ENCODE measurements around the gene AP2A2. TPM values are rescaled to one million over a fixed set of nuclear protein-coding genes. Genes with fewer than 3 reads are reported as not detected.
A peak's percentile ranks its signal among the peaks of the same experiment; 100 is the strongest.

AP2A2 gene
- total RNA-seq, 2 donors from 2014 or later, result 61.6 to 68.8 TPM

DNA sequence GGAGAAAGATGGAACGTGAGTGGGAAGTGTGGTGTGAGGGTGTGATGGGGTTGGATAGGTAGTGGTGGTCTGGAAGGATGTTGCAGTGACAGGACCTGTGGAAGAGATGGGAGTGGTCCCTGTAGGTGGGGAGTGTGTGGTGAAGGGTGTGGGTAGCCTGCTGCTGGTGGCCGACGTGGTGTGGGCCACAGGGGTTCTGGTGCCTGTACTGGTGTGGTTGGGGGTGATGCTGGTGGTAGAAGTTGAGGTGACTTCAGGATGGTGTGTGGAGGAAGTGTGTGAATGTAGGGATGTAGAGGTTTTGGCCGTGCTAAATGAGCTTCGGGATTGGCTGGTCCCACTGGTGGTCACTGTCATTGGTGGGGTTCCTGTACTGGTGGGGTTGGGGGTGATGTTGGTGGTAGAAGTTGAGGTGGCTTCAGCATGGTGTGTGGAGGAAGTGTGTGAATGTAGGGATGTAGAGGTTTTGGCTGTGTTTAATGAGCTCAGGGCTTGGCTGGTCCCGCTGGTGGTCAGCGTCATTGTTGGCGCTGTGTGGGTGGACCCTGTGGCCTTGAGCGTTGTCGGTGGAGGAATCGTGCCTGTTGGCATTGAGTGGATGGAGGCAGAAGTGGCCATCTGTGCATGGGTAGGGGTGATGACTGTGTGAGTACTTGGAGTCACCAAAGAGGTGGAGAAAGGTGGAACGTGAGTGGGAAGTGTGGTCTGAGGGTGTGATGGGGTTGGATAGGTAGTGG, 91.8 kb downstream of the AP2A2 start:
- peak in 1 of 2 donors; percentile 21 for DNase-seq
- peak; percentile 19 for ATAC-seq
- intact Hi-C loops (cut with DNase I, micrococcal nuclease), result no loop called here

DNA sequence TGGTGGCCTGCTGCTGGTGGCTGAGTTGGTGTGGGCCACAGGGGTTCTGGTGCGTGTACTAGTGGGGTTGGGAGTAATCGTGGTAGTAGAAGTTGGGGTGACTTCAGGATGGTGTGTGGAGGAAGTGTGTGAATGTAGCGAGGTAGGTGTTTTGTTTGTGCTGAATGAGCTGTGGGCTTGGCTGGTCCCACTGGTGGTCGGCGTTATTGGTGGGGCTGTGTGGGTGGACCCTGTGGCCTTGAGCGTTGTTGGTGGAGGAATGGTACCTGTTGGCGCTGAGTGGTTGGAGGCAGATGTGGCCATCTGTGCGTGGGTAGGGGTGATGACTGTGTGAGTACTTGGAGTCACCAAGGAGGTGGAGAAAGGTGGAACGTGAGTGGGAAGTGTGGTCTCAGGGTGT, 92.4 kb downstream of the AP2A2 start:
- no peak for DNase-seq
- intact Hi-C loops (cut with DNase I, micrococcal nuclease), result no loop called here
- no peak for ATAC-seq

DNA sequence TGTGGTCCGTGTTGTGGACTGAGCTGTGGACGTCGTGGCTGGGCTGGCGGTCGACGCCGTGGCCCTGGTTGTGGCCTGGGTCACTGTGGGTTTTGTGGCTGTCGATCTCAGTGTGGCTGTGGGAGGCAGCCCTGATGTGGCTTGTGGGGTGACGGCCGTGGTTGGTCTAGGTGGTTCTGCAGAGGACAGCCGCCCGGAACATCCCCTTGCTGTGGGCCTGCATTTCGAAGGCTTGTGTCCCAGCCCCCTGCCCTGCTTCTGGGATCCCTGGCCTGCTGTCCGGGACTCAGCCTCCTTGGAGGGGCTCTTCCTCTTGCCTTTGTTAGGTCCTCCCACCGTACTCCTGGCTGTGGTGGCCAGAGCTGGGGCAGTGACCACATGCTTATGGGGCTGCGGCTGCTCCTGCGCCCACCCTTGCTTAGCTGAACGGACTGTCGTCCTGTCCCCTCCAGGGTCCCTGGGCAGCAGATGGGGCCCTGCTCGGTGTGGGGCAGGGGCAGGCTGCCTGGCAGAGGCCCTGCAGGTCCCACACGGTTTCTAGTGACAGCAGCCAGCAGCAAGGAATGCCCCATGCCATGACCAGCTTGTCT, 93.7 kb downstream of the AP2A2 start:
- DNase-seq, result no peak
- ATAC-seq, result no peak
- intact Hi-C loops (cut with DNase I, micrococcal nuclease), result no loop called here

DNA sequence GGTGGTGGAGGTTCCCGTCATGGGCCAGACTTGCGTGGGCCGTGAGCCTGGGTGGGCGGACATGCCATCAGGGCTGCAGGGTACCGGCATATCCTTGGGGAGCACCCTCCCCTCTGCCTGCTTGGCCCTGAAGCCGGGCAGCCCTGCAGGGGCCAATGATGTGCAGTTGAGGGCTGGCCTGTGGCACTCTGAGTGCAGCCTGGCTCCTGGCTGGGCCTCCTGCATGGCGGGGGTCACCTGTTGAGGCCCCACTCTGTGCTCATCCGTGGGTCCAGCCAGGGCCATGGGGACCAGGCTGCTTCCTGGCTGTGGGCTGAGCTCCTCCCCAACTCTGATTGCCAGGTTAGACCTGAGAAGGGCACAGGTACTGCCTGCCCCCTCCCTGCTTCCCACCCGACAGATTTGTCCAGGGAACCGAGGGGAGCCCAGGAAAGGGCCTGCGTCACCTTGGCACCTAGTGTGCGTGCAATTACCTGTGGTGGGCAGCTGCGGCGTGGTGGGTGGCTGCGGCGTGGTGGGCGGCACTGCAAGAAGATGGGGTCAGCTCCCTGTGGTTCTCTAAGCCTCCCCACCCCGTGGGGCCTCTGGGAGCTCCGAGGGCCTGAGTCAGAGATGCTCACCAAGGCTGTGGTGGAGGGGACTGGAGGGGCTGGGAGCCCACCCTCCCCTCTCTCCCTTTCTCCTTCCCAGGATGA, 94.7 kb downstream of the AP2A2 start:
- ATAC-seq (no peak), DNase-seq (no peak)
- intact Hi-C loops (cut with DNase I, micrococcal nuclease), result no loop called here

DNA sequence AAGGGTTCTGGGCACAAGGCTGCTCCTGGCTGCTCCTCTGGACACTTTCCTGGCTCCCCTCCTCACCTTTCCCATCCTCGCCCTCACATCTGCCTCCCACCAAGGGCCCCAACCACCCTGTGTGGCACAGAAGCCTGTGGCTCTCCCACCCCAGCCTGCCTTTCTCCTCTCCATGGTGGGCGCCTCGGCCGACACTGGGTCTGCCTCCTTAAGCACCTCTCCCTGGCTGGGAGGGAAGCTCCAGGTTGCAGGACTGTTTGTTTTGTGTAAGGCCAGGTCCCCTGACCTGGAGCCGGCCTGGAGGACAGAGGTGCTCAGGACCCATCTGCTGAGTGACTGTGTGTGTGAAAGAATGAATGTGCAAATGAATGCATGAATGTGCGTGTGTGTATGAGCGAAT, 96.7 kb downstream of the AP2A2 start:
- DNase-seq (no peak), ATAC-seq (no peak)
- intact Hi-C loops (cut with DNase I, micrococcal nuclease), result no loop called here

DNA sequence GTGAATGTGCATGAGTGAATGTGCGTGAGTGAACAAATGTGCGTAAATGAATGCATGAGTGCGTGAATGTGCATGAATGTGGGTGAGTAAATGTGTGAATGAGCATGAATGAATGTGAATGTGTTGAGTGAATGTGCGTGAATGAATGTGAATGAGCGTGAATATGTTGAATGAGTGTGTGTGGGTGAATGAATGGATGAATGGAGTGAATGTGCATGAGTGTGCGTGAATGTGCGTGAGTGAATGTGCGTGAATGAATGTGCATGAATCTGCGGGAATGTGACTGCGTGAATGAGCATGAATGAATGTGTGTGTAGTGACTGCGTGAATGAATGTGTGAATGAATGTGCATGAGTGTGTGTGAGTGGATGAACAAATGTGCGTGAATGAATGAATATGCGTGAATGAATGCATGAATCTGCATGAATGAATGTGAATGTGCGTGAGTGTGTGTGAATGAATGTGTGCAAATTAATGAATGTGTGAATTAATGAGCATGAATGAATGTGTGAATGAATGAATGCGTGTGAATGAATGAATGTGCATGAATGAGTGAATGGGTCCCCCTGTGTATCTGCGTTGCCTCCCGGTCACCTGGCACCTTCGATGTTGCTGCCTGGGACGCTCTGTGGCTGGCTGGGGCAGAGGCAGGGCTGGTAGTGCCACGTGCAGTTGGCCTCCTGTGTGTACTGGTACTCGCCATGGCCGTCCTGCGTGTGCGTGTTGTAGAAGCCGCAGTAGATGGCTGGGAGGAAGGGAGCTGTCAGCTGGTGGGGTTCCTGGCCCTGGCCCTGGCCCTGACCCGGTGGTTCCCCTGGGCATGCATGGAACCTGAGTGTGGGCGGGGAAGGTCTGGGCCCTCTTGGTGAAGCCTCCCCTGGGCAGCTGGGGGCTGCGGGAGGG, 97.5 kb downstream of the AP2A2 start:
- DNase-seq (no peak), ATAC-seq (no peak)
- intact Hi-C loops (cut with DNase I, micrococcal nuclease), result no loop called here

DNA sequence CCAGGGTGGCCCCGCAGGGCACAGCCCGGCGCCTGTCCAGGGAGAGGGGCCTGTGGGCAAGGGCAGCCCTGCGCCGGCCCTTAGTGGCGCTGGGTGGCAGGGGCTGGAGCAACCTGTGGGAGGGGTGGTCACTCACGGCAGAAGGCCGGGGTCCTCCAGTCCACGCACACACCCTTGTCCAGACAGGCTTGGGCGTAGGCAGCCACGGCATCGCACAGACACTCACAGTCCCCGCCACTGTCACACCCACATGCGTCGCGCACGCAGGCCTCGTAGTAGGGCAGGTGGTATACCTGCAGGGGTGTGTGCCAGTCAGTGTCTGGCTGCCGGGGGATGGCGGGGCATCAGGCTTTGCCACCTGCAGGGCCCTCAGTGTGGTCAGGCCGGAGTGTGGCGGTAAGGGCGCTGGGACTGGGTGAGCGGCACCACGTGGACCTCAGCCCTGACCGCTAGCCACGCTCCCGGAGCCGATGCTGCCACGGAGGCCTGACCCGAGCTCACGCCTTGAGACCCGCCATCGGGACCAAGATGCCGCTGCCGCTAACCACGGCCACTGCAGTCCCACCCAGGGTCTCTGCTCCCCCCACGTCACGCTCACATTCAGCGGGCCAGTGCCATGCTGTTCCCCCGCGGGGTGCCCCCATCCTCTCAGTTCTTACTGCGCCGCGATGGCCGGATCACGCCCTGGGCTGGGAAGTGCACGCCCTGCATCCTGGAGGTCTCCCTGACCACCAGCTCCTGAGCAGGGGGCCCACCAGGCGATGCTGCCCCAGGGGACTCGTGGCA, 98.3 kb downstream of the AP2A2 start:
- intact Hi-C loops (cut with DNase I, micrococcal nuclease), result no loop called here
- no peak for DNase-seq
- no peak for ATAC-seq

DNA sequence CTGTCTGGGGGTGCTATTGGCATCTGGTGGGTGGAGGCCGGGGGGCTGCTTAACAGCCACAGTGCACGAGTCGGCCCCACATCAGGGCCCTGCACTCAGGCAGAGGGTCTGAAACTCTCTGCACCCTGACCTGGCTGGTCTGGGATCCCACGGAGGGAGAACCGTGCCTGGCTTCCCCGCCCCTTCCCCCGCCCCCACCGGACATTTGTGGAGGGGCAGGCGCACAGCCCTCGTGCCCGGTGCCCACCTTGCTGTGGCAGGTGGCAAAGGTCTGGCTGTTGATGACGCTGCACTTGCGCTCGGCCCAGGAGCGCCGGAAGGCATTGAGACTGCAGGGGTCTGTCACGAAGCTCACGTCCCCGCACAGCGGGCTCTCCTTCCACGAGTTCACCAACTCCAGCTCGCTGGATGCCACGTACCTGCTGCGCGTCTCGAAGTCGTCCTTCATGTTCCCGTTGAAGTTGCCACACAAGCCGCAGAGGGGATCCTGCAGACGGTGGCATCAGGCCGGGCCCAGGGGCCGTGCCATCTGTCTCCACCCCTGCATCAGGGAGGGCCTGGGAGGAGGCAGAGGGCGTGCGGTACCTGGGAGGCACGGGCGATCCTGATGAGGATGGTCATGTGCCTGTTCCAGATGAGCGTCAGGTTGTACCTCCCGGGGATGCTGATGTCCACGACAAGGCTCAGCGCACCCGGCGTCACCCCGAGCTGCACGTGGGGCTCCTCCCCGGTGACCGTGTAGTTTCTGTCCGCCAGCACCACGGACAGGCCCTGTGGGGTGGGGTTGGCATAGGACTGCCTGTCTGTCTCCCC, 99.1 kb downstream of the AP2A2 start:
- intact Hi-C loops (cut with DNase I, micrococcal nuclease), result no loop called here
- DNase-seq (no peak), ATAC-seq (no peak)

DNA sequence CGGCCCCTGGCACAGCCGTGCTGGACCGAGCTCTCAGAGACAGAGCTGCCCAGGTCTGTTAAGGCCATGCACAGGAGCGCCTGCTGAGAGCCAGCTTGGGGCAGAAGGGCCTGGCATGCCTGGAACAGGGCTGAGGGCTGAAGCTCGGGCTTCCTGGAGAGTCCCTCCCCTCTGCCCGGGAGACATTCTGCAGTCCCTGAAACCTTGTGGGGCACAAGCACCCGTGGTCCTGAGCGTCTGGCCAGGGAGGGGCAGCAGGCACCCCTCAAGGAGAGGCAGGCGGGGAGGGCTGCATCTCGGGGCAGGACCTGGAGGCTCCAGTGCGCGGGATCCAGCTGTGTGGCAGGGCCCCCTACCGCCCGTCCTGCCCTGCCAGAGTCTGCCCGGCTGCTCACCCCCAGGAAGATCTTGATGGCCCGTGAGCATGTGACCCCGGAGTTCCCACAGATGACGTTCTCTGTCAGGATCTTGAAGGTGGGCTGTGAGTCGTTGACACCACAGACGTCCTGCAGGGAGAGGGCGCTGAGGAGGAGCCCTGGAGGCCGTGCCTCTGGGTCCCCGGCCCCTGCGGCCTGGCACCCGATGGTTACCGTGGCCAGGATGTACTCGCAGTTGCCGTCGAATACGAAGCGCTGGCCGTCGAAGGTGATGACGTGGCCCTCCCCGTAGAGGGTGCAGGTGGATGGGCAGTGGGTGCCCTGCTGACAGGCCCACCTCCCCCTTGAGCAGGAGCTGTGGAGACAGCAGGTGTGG, 99.9 kb downstream of the AP2A2 start:
- ATAC-seq (peak; percentile 30), DNase-seq (no peak)
- intact Hi-C loops (cut with DNase I, micrococcal nuclease), result no loop called here

DNA sequence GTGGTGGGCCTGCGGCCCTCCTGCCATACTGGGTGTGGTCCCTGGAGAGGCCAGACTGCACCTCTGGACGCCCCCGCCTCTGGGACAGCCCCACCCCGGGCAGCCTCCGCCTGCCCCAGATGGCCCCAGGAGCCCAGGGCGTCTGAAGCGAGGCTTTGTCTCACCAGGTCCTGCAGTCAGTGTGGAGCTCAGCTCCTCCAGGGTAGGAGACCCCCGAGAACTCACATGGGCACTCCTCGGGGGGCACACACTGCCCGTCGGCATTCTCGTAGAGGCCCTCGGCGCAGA, 100.4 kb downstream of the AP2A2 start:
- DNase-seq (no peak), ATAC-seq (peak; percentile 16)
- intact Hi-C loops (cut with DNase I, micrococcal nuclease), result no loop called here

DNA sequence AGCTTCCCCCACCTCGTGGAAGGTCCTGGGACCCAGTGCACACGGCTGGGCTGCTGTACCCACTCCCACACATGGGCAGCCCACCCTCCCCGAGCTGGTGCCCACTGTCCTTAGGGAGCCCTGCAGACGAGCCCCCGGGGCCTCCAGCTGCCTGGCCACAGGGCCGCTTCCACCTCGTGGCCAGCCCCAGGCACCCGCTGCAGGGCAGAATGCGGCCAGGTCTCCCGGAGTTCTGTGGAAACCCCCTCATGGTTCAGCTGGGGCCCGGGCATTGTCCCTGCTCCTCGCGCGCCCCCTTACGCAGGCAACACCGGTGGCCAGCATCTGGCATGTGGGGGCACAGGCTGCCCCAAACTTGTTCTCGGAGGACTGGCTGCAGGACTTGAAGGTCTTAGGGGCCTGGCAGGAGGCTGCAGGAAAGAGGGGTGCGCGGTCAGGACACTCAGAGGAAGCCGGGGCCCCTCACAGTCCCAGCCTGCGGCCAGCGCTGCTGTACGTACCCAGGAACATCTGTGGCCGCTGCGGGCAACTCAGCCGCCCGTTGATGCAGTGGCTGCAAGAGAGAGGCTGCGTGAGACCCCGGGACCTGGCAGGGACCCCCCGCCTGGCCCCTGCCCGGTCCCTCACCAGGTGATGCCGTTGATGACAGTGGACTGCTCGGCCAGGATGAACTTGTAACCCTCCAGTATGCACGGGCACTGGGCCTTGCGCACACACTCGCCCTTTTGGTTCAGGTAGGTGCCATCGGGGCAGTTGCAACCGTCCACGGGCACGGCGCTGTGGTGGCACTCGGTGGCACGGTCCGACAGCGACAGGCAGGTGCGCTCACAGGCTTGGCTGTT, 101.2 kb downstream of the AP2A2 start:
- intact Hi-C loops (cut with DNase I, micrococcal nuclease), result no loop called here
- no peak for DNase-seq
- no peak for ATAC-seq

DNA sequence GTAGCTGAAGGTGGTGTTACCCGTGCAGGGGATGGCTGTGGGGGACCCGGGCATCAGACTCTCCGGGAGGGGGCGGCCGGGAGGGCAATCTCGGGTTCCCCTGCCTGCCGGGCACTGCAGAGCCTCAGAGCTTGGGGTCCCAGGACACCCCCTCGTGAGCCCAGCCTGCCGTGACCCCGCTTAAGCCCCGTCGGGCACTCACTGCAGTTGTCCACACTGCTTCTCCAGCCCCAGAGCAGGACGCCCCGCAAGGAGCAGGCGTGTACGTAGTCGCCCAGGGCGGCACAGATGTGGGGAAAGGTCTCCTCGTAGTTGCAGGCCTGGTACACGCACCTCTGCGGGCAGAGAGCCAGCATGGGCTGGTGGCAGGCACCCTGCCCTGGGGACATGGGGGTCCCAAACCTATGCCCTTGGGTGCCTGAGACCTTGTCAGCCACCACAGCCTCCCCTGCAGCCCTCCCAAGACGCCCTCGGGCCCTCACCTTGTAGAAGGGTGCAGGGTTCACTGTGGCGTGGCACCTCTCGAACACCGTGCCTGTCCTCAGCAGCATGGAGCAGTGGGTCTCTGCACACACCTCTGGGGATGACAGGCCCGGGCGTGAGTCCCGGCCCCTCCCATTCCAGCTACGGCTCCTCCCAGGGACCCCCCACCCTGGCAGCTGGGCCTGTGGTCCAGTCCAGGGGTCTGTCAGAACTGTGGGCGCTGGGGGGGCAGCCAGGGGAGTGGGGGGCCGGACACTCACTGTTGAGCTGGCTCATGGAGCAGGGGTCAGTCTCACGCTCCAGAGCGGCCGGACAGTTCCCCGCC, 102.0 kb downstream of the AP2A2 start:
- ATAC-seq (no peak), DNase-seq (no peak)
- intact Hi-C loops (cut with DNase I, micrococcal nuclease), result no loop called here

DNA sequence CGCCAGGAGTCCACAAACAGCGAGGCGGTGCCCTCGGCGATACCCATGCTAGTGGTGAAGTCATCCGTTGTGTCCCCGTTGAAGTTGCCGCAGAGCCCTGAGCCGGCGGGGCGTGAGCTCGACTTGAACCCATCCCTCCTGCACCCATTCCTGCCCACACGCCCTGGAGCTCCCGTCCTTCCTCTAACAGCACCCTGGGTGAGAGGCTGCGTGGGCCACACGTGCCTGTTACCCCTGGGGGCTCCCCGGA, 102.5 kb downstream of the AP2A2 start:
- DNase-seq, result no peak
- ATAC-seq, result no peak
- intact Hi-C loops (cut with DNase I, micrococcal nuclease), result no loop called here

DNA sequence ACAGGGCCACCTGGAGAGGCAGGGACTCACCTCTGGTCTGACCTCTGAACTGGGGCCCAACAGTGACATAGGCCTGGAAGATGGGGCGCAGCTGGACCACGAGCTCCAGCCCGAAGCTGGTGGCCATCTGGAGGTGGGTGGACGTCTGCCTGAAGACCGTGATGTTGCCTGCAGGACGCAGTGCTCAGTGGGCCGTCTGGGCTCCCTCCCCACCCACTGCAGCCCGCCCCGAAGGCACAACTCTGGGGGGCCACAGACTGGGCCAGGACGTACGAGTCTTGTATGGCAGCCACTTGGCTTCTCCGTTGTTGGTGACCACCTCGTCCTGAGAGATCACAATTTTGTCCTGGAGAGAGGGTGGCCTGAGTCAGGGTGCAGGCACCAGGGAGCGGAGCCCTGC, 102.9 kb downstream of the AP2A2 start:
- intact Hi-C loops (cut with DNase I, micrococcal nuclease), result no loop called here
- DNase-seq (no peak), ATAC-seq (no peak)

DNA sequence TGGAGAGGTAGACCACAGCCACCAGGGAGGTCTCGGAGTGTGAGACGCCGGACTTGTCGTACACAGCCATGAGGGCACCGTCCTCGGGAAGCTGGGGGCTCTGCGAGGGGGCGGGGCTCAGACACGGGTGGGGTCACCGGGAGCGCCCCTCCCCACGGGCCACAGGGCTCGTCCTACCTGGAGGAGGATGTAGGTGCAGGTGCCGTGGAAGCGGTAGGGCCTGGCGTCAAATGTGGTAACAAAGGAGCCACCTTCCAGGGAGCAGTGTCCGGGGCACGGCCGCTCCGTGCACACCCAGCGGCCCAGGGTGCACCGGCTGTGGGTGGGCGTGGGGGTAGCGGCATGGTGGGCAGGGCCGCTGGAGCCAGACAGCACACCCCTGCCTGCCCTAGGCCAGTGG, 103.4 kb downstream of the AP2A2 start:
- ATAC-seq, result no peak
- no peak for DNase-seq
- intact Hi-C loops (cut with DNase I, micrococcal nuclease), result no loop called here

DNA sequence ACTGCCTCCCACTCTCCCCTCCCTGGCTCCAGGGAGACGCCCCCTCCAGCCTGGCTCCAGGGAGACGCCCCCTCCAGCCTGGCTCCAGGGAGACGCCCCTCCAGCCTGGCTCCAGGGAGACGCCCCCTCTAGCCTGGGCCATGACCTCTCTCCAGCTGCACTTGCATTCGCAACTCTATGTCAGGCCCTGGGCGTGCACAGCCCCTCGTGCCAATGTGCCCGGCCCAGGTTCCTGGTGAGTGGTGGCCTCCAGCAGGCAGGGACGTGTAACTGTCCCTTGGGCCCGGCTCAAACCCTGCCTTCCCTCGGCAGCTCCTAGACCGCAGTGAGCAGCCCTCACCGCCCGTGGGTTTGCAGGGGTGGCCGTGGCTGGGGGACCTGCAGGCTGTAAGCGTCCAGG, 104.0 kb downstream of the AP2A2 start:
- intact Hi-C loops (cut with DNase I, micrococcal nuclease), result no loop called here
- no peak for DNase-seq
- no peak for ATAC-seq
